Parathyroid adenoma (tissue), 2 donors: ENCODE results near the gene INIP.

Source experiments
- H2AFZ ChIP-seq: fragments of 300-600 bp; sonication (generic); one replicate; pipeline ENCODE4 v1.7.0; 2017; ENCODE audit warnings: antibody characterized with exemption, mild to moderate bottlenecking
- H3K27ac ChIP-seq: fragments of 300-600 bp; sonication (generic); one replicate; pipeline ENCODE4 v1.7.0; 2017
- H3K27me3 ChIP-seq: fragments of 300-600 bp; sonication (generic); one replicate; pipeline ENCODE4 v1.7.0; 2017; ENCODE audit warnings: low read length; ENCODE audit not compliant: control insufficient read depth, insufficient read depth
- H3K36me3 ChIP-seq: fragments of 300-600 bp; sonication (generic); one replicate; pipeline ENCODE4 v1.7.0; 2017; ENCODE audit warnings: low read length; ENCODE audit not compliant: control insufficient read depth, insufficient read depth
- H3K4me1 ChIP-seq: fragments of 300-600 bp; sonication (generic); one replicate; pipeline ENCODE4 v1.7.0; 2017; ENCODE audit warnings: control low read depth
- H3K4me2 ChIP-seq: fragments of 300-600 bp; sonication (generic); one replicate; pipeline ENCODE4 v1.7.0; 2017; ENCODE audit warnings: low read length
- H3K4me3 ChIP-seq: fragments of 300-600 bp; sonication (generic); one replicate; pipeline ENCODE4 v1.7.0; 2017; ENCODE audit warnings: low read depth, low read length
- H3K79me2 ChIP-seq: fragments of 300-600 bp; sonication (generic); one replicate; pipeline ENCODE4 v1.7.0; 2017; ENCODE audit warnings: control low read depth
- H3K9ac ChIP-seq: fragments of 300-600 bp; sonication (generic); one replicate; pipeline ENCODE4 v1.7.0; 2017; ENCODE audit warnings: mild to moderate bottlenecking
- H3K9me3 ChIP-seq: fragments of 300-600 bp; sonication (generic); one replicate; pipeline ENCODE4 v1.7.0; 2017; ENCODE audit warnings: low read length; ENCODE audit not compliant: control insufficient read depth
- CTCF ChIP-seq: fragments of 300-600 bp; sonication (generic); IDR thresholded peaks from one replicate; pipeline ENCODE4 v1.7.0; 2017; ENCODE audit warnings: antibody characterized with exemption, mild to moderate bottlenecking
- donor health status: primary hyperparathyroidism.

The INIP gene

GRCh38 chr9:112659906-112660305 is 58.0 kb downstream of the INIP start:
- no peak overlapping the region for H2AFZ ChIP-seq
- no peak overlapping the region for H3K27ac ChIP-seq
- no peaks in the 10 kb centered on the region for H3K27me3 ChIP-seq
- TF ChIP-seq CTCF: no peak
- H3K9ac ChIP-seq: no peak overlapping the region
- no peaks in the 10 kb centered on the region for H3K79me2 ChIP-seq
- no peaks in the 10 kb centered on the region for H3K4me1 ChIP-seq
- H3K36me3 ChIP-seq: no peaks in the 10 kb centered on the region
- no peak overlapping the region for H3K4me2 ChIP-seq
- no peak overlapping the region for H3K4me3 ChIP-seq
- H3K9me3 ChIP-seq: no peaks in the 10 kb centered on the region

DNA sequence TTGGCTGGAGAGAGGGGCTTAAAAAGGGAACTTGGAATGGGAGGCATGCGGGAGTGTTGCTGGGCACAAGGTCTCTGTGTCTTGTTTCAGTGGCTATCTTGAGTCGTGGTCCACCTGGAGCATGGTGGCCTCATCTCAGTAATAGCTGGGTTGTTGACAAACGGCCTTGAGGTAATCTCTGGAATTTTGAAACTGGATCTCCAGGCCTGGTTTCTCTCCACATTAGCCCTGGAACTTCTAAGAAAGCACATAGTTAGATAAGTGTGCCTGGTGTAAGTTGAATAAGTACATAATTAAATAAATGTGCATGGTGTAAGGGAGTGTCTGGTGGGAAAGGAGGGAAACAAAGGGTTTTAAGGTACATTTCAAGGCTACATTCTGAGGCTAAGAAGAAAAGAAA is 62.2 kb downstream of the INIP start:
- no peak overlapping the region for H3K9ac ChIP-seq
- no peak overlapping the region for H3K27ac ChIP-seq
- H3K79me2 ChIP-seq: no peaks in the 10 kb centered on the region
- H3K27me3 ChIP-seq: no peaks in the 10 kb centered on the region
- TF ChIP-seq CTCF: no peak
- H3K4me2 ChIP-seq: no peak overlapping the region
- H3K36me3 ChIP-seq: no peaks in the 10 kb centered on the region
- no peak overlapping the region for H2AFZ ChIP-seq
- H3K9me3 ChIP-seq: no peaks in the 10 kb centered on the region
- no peak overlapping the region for H3K4me3 ChIP-seq
- H3K4me1 ChIP-seq: no peaks in the 10 kb centered on the region

DNA sequence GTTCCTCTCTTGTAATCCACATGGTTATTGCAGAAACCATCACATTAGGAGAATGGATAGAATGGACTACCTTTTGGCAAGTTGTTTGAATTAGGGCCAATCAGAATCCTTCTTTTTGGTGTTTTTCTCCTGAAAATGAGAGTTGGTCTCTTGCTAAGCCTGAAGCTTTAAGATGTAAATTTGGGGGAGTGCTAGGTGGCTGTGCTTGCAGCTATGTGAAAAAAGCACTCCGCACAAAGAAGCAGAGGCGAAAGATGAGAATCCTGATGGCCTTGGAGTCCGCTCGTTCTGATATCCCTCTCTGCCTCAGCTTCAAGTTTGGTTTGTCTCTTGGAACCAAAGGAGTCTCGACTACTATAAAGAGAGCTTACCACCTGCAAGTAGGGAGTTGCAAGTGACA is 63.6 kb downstream of the INIP start:
- no peak overlapping the region for H3K4me2 ChIP-seq
- no peaks in the 10 kb centered on the region for H3K79me2 ChIP-seq
- no peak for TF ChIP-seq CTCF
- H3K27ac ChIP-seq: no peak overlapping the region
- no peaks in the 10 kb centered on the region for H3K9me3 ChIP-seq
- no peak overlapping the region for H3K4me3 ChIP-seq
- H3K27me3 ChIP-seq: no peaks in the 10 kb centered on the region
- H3K9ac ChIP-seq: no peak overlapping the region
- no peaks in the 10 kb centered on the region for H3K36me3 ChIP-seq
- no peak overlapping the region for H2AFZ ChIP-seq
- H3K4me1 ChIP-seq: no peaks in the 10 kb centered on the region

- Histone ChIP-seq H3K4me2 (no peak overlapping the region), H3K9ac (no peak overlapping the region), H3K27me3 (no peaks in the 10 kb centered on the region), H3K79me2 (no peaks in the 10 kb centered on the region), H2AFZ (no peak overlapping the region), H3K27ac (no peak overlapping the region), H3K4me1 (no peaks in the 10 kb centered on the region), H3K9me3 (no peaks in the 10 kb centered on the region), H3K36me3 (no peaks in the 10 kb centered on the region), H3K4me3 (no peak overlapping the region)
- TF ChIP-seq CTCF: no peak
Observed at GRCh38 chr9:112648624-112649023, 69.3 kb downstream of the INIP start.

GRCh38 chr9:112647596-112647995 is 70.3 kb downstream of the INIP start:
- no peak for TF ChIP-seq CTCF
- H3K9ac ChIP-seq: no peak overlapping the region
- H3K4me3 ChIP-seq: no peak overlapping the region
- no peaks in the 10 kb centered on the region for H3K9me3 ChIP-seq
- no peak overlapping the region for H2AFZ ChIP-seq
- no peaks in the 10 kb centered on the region for H3K36me3 ChIP-seq
- no peaks in the 10 kb centered on the region for H3K79me2 ChIP-seq
- no peaks in the 10 kb centered on the region for H3K27me3 ChIP-seq
- H3K4me1 ChIP-seq: no peaks in the 10 kb centered on the region
- no peak overlapping the region for H3K4me2 ChIP-seq
- no peak overlapping the region for H3K27ac ChIP-seq
